Heart left ventricle (tissue), 16 donors: ENCODE results near the gene MYO16. TPM values are rescaled to one million over a fixed set of nuclear protein-coding genes. Genes with fewer than 3 reads are reported as not detected.

ENCODE experiments used
- ATAC-seq, 4 donors: fragments of 200-7000 bp; cut with Tn5 transposase; one replicate each; pipeline ENCODE4 v1.9.1; 2020 to 2022; ENCODE audit warnings: moderate library complexity in 4 of 4, mild to moderate bottlenecking in 3 of 4, moderate number of reproducible peaks in 1 of 4
- DNase-seq, 5 donors: peaks; one replicate each; pipeline ENCODE4 v3.0.0-alpha.2; 2020
- H3K27ac ChIP-seq, 12 donors: fragments of 200-600 bp; sonication (generic) in 4 of 12; one replicate each; pipeline versions ENCODE4 v1.5.0 to v1.8.0; 2016 to 2022; ENCODE audit warnings: mild to moderate bottlenecking in 2 of 12
- H3K27me3 ChIP-seq, 9 donors: fragments of 200-600 bp; sonication (generic) in 2 of 9; one replicate each; pipeline versions ENCODE4 v1.5.1 to v1.8.0; 2016 to 2022; ENCODE audit warnings: mild to moderate bottlenecking in 3 of 9
- H3K36me3 ChIP-seq, 9 donors: fragments of 200-600 bp; sonication (generic) in 2 of 9; one replicate each; pipeline versions ENCODE4 v1.5.0 to v1.8.0; 2018 to 2022; ENCODE audit warnings: mild to moderate bottlenecking in 2 of 9
- H3K4me1 ChIP-seq, 12 donors: fragments of 200-600 bp; sonication (generic) in 4 of 12; one replicate each; pipeline versions ENCODE4 v1.5.0 to v1.8.0; 2016 to 2022; ENCODE audit warnings: mild to moderate bottlenecking in 3 of 12
- H3K4me3 ChIP-seq, 12 donors: fragments of 200-600 bp; sonication (generic) in 4 of 12; one replicate each; pipeline versions ENCODE4 v1.5.0 to v1.8.0; 2017 to 2022; ENCODE audit warnings: mild to moderate bottlenecking in 9 of 12, moderate library complexity in 4 of 12
- H3K9me3 ChIP-seq, 12 donors: fragments of 200-600 bp; sonication (generic) in 4 of 12; one replicate each; pipeline versions ENCODE4 v1.5.0 to v1.8.0; 2016 to 2022; ENCODE audit warnings: mild to moderate bottlenecking in 1 of 12
- POLR2A ChIP-seq, 2 donors: fragments of 450-650 bp; IDR thresholded peaks; one replicate each; pipeline ENCODE4 v1.6.1; 2017; ENCODE audit warnings: antibody characterized with exemption in 2 of 2, mild to moderate bottlenecking in 2 of 2, moderate library complexity in 2 of 2
- WGBS, 4 donors: extraction: QIAGEN DNeasy Blood & Tissue Kit in 2 of 4; methylation state at CpG; one replicate each; pipeline versions ENCODE4 v1.1.5 to v1.1.7; 2013 to 2018; 5-methylcytosine and 5-hydroxymethylcytosine counted together
- intact Hi-C, 10 donors: fragments of 100-400 bp; cut with DNase I; formaldehyde crosslinking; loops; one replicate each; pipeline versions ENCODE4 v1.11.1 to v1.14.2; 2022
- polyA plus RNA-seq, 2 donors: library from polyadenylated mRNA; stranded (reverse); fragments of 200-250 nt; gene quantifications; one replicate each; pipeline ENCODE4 v1.2.3, GENCODE V29; 2013
- total RNA-seq, 9 donors: library from RNA; depleted of rRNA in 2 of 9; stranded (reverse); fragments of >200 nt in 2 of 9; fragmentation: NEBNext Ultra II Directional in 3 of 9; extraction: Animal tissue kit (Norgen Biotek cat#: 25700) in 3 of 9; gene quantifications; one replicate each; pipeline versions ENCODE4 v1.1.0 to v1.2.4, GENCODE V29; 2016 to 2023
- TF ChIP-seq, protein P1 (sequence below), 12 donors: fragments of 200-600 bp; sonication (generic) in 4 of 12; IDR thresholded peaks; one replicate each; pipeline versions ENCODE4 v1.5.0 to v1.8.0; 2018 to 2022; ENCODE audit warnings: antibody characterized with exemption in 12 of 12, mild to moderate bottlenecking in 5 of 12
- donor health status: ischemic (EF 13 %, LVEDD 7.1; RV severe dilation, severe dysfunction).
- donor health status: healthy with polysubstance abuse.
- donor health status: DM: no; HTN: yes; CAD: no.
- donor health status: DM: no; HTN: no; CAD: no.
- donor health status: ischemic (EF 25% LVEDD 6.9; RV normal size, moderate dysfunction).
- donor health status: ischemic (EF 25% LVEDD 5.7; RV mildly dilated, moderate dysfunction).
- donor health status: healthy.
- donor health status: DM: yes; HTN: yes; CAD: no.
- donor health status: ischemic (EF 35%, LVEDD 5.7; RV mildly dilated, moderate dysfunction).
- donor health status: nonischemic (EF 11% LVEDD 7.7; RV severe dilation, severe dysfunction).
- donor health status: DM: yes; HTN: yes; CAD: no.
- donor health status: PGD.
- donor health status: ischemic (EF 29% LVEDD 5.4; RV normal size, mild dysfunction).
- donor health status: nonischemic (EF 23%, LVEDD 6.1; RV moderate dilation, normal function).

The MYO16 gene
- total and polyA plus RNA-seq, 11 donors: 0.16 to 5.2 (median 0.81) TPM

DNA sequence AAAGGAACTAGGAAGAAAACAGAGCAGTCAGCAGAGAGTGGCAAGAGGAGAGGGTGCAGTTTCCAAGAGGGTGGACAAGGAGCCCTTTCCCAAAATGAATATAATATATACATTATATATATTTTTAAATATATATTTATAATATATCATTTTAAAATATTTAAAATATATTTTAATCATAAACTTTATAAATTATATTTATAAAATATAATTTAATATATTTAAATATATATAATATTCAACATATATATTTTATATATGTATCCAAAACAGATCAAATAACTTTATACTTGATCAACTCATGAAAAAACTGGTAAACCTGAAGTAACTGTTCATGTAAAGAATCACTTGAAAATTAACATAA lies 328.6 kb downstream of the MYO16 start:
- TF ChIP-seq POLR2A (IDR thresholded peaks at IDR 0.05): no peak
- TF ChIP-seq, protein P1, sequence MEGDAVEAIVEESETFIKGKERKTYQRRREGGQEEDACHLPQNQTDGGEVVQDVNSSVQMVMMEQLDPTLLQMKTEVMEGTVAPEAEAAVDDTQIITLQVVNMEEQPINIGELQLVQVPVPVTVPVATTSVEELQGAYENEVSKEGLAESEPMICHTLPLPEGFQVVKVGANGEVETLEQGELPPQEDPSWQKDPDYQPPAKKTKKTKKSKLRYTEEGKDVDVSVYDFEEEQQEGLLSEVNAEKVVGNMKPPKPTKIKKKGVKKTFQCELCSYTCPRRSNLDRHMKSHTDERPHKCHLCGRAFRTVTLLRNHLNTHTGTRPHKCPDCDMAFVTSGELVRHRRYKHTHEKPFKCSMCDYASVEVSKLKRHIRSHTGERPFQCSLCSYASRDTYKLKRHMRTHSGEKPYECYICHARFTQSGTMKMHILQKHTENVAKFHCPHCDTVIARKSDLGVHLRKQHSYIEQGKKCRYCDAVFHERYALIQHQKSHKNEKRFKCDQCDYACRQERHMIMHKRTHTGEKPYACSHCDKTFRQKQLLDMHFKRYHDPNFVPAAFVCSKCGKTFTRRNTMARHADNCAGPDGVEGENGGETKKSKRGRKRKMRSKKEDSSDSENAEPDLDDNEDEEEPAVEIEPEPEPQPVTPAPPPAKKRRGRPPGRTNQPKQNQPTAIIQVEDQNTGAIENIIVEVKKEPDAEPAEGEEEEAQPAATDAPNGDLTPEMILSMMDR (IDR thresholded peaks at IDR 0.05): no peak
- H3K27me3 ChIP-seq: no peaks in the 10 kb centered on the region
- no peaks in the 10 kb centered on the region for H3K36me3 ChIP-seq
- ATAC-seq (no peak), DNase-seq (no peak)
- H3K9me3 ChIP-seq: no peaks in the 10 kb centered on the region
- no peak overlapping the region for H3K4me3 ChIP-seq
- intact Hi-C loops: loop anchor here in 2 of 10 donors (10.0 kb wide), 2 partner anchors 187 to 837 kb away; no protein-coding TSS in a partner anchor
- no peak overlapping the region for H3K27ac ChIP-seq
- H3K4me1 ChIP-seq: peaks cover 0 to 6% (median 0%) of the 10 kb centered on the region in 12 donors

DNA sequence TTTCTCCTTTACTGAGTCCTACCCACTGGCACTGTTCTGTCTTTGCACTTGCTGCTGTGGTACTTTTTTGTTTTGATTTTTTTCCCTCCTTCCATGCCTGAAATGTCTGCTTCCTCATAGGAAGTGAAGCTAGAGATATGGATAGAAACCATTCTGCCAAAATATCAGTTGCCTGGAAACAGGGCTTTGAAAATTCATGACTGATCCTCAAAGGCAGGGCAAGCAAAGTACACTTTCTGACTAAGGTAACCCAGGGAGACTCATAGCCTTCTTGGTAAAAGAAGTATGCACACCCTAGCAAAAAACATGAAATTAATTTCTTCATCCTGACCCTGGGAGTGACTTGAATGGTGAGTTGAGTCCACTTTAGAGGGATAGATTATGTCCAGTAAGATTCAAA lies 329.8 kb downstream of the MYO16 start:
- no peak for ATAC-seq
- intact Hi-C loops: loop anchor here in 2 of 10 donors (10.0 kb wide), 2 partner anchors 186 to 836 kb away; no protein-coding TSS in a partner anchor
- Histone ChIP-seq H3K27me3 (no peaks in the 10 kb centered on the region), H3K27ac (no peak overlapping the region), H3K4me3 (no peak overlapping the region), H3K36me3 (no peaks in the 10 kb centered on the region), H3K4me1 (peaks cover 0 to 6% (median 0%) of the 10 kb centered on the region in 12 donors), H3K9me3 (no peaks in the 10 kb centered on the region)
- TF ChIP-seq, protein P1 (IDR thresholded peaks at IDR 0.05): no peak
- TF ChIP-seq POLR2A (IDR thresholded peaks at IDR 0.05): no peak
- no peak for DNase-seq

DNA sequence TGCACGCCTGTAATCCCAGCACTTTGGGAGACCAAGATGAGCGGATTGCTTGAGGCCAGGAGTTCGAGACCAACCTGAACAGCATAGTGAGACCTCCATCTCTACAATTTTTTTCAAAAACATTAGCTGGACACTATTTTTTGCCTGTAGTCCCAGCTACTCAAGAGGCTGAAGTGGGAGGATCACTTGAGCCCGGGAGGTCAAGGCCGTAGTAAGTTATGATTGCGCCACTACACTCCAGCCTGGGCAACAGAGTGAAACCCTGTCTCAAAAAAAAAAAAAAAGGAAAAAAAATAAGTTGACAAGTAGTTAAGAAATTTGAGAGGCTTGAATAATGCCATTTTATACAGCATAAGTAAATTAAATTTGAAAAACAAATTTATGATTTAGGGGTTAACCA lies 330.6 kb downstream of the MYO16 start:
- H3K27me3 ChIP-seq: no peaks in the 10 kb centered on the region
- DNase-seq: no peak
- no peak for TF ChIP-seq POLR2A (IDR thresholded peaks at IDR 0.05)
- TF ChIP-seq, protein P1 (IDR thresholded peaks at IDR 0.05): no peak
- no peak overlapping the region for H3K27ac ChIP-seq
- no peak overlapping the region for H3K4me3 ChIP-seq
- 93 to 95% (median 94%) methylated on average over 6 of the region's 6 CpGs for WGBS, 4 donors
- ATAC-seq: no peak
- no peaks in the 10 kb centered on the region for H3K36me3 ChIP-seq
- H3K9me3 ChIP-seq: no peaks in the 10 kb centered on the region
- H3K4me1 ChIP-seq: peaks cover 0 to 6% (median 0%) of the 10 kb centered on the region in 12 donors
- intact Hi-C loops: loop anchor here in 9 of 10 donors (2.0 to 10.0 kb wide), 10 partner anchors 185 to 1177 kb away; partner anchors contain the start of gene IRS2 (in 5 of the 9)

DNA sequence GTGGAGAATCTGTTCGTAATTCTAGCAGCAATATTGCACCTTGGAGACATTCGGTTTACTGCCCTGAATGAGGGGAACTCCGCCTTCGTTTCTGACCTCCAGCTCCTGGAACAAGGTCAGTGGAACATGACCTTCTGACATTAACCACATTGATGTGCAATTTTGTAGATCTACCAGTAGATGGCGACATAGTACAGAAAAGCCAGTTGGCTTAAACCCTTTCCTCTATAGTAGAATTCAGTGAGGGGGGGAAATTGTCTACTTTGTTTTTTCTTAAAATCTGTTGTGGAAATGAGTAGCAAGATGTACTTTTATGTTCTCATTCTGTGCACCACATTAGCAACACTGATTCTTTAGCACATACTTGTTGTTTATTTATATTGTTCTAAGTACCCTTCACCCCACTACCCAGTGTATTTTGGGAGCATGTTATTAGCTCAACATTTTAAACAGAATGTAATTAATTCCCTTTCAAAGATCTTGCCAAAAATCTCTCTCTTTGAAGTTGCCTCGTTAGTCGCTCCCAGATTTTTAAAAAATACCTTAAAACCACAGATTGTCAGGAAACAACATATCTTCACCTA lies 332.2 kb downstream of the MYO16 start:
- TF ChIP-seq, protein P1 (IDR thresholded peaks at IDR 0.05): peak; percentile 81 to 92 (median 86)
- no peak for TF ChIP-seq POLR2A (IDR thresholded peaks at IDR 0.05)

More for the DNA sequence above, 332.2 kb downstream of the MYO16 start:
- ATAC-seq (peak; percentile 41 to 85 (median 82)), DNase-seq (no peak)
- no peaks in the 10 kb centered on the region for H3K9me3 ChIP-seq
- H3K27me3 ChIP-seq: no peaks in the 10 kb centered on the region
- 10 to 14% (median 13%) methylated on average over 7 of the region's 7 CpGs for WGBS, 4 donors
- H3K36me3 ChIP-seq: no peaks in the 10 kb centered on the region
- intact Hi-C loops: loop anchor here in 9 of 10 donors (2.0 to 10.0 kb wide), 10 partner anchors 183 to 1176 kb away; partner anchors contain the start of gene IRS2 (in 5 of the 9)
- H3K4me3 ChIP-seq: no peak overlapping the region
- H3K27ac ChIP-seq: peak overlapping the region in 1 of 12 donors; percentile 5
- peaks cover 0 to 6% (median 0%) of the 10 kb centered on the region in 12 donors for H3K4me1 ChIP-seq
